A549 (cell line): ENCODE measurements around the gene TRMO.

Source experiments
- CTCF ChIP-seq: fragments of >200 bp; sonication (Bioruptor Twin); formaldehyde crosslinking; IDR thresholded peaks from 3 replicates; pipeline ENCODE4 v1.5.1; 2016
- ELK1 ChIP-seq: fragments of 150-350 bp; IDR thresholded peaks from 2 replicates; pipeline ENCODE4 v1.6.1; 2014; ENCODE audit warnings: low read depth, mild to moderate bottlenecking, low read length
- EP300 ChIP-seq, 2 experiments: fragments of >200 bp; sonication (Bioruptor Twin); formaldehyde crosslinking; IDR thresholded peaks; 2 replicates in 1 of 2; 3 replicates in 1 of 2; pipeline ENCODE4 v1.6.1; 2016 to 2017
- FOSL2 ChIP-seq, 2 experiments: fragments of 450-650 bp in 1 of 2; fragments of >200 bp in 1 of 2; sonication (Bioruptor Twin) in 1 of 2; formaldehyde crosslinking; IDR thresholded peaks; 2 replicates each; pipeline versions ENCODE4 v1.5.0 to v1.6.1; 2016 to 2020; ENCODE audit warnings: mild to moderate bottlenecking in 1 of 2, moderate library complexity in 1 of 2
- JUN ChIP-seq, 2 experiments: fragments of >200 bp; sonication (Bioruptor Twin); formaldehyde crosslinking; IDR thresholded peaks; 2 replicates in 1 of 2; 3 replicates in 1 of 2; pipeline ENCODE4 v1.6.1; 2016 to 2017
- MAFK ChIP-seq: fragments of 450-650 bp; IDR thresholded peaks from 2 replicates; pipeline ENCODE4 v1.6.1; 2014; ENCODE audit not compliant: partially characterized antibody
- MAX ChIP-seq: IDR thresholded peaks from 2 replicates; pipeline ENCODE4 v1.6.1; 2012
- MYC ChIP-seq: IDR thresholded peaks from 2 replicates; pipeline ENCODE4 v1.6.1; 2012; ENCODE audit warnings: mild to moderate bottlenecking, inconsistent platforms, low read length, improper control_type of control experiment, borderline replicate concordance
- POLR2A ChIP-seq: IDR thresholded peaks from 2 replicates; pipeline ENCODE4 v1.6.1; 2012; ENCODE audit warnings: mild to moderate bottlenecking, low read length
- RAD21 ChIP-seq, 2 experiments: fragments of >200 bp in 1 of 2; sonication (Bioruptor Twin) in 1 of 2; formaldehyde crosslinking in 1 of 2; IDR thresholded peaks in 1 of 2; conservative IDR thresholded peaks in 1 of 2; 2 replicates in 1 of 2; 3 replicates in 1 of 2; pipeline ENCODE4 v1.6.1; 2012 to 2018; ENCODE audit warnings: inconsistent platforms in 1 of 2
- RCOR1 ChIP-seq: fragments of 150-350 bp; IDR thresholded peaks from 2 replicates; pipeline ENCODE4 v1.6.1; 2014; ENCODE audit warnings: antibody characterized with exemption, low read length, low read depth
- SMC3 ChIP-seq: fragments of >200 bp; sonication (Bioruptor Twin); formaldehyde crosslinking; IDR thresholded peaks from 3 replicates; pipeline ENCODE4 v1.6.1; 2018; ENCODE audit warnings: inconsistent platforms
- USF2 ChIP-seq: fragments of 450-650 bp; IDR thresholded peaks from 2 replicates; pipeline ENCODE4 v1.6.1; 2014; ENCODE audit warnings: antibody characterized with exemption
- ZC3H11A ChIP-seq: fragments of 450-650 bp; IDR thresholded peaks from 2 replicates; pipeline ENCODE4 v1.6.1; 2014; ENCODE audit warnings: antibody characterized with exemption, mild to moderate bottlenecking

GRCh38 chr9:97906236-97906831 is 16.0 kb downstream of the TRMO start:
- TF ChIP-seq JUN (IDR thresholded peaks at IDR 0.05): no peak
- TF ChIP-seq CTCF: no peak
- no peak for TF ChIP-seq ZC3H11A
- TF ChIP-seq MAFK: no peak
- TF ChIP-seq RCOR1: no peak
- TF ChIP-seq POLR2A: no peak
- no peak for TF ChIP-seq FOSL2 (IDR thresholded peaks at IDR 0.05)
- TF ChIP-seq FOSL2 (CRISPR knock-in tag; IDR thresholded peaks at IDR 0.05): no peak
- TF ChIP-seq EP300 (IDR thresholded peaks at IDR 0.05): no peak
- TF ChIP-seq ELK1: no peak
- no peak for TF ChIP-seq USF2
- no peak for TF ChIP-seq RAD21 (conservative IDR thresholded peaks at IDR 0.05 in 1 of 2, IDR thresholded peaks at IDR 0.05 in 1 of 2)
- no peak for TF ChIP-seq SMC3
- TF ChIP-seq MYC: no peak
- no peak for TF ChIP-seq MAX
